KMS-11 (cell line): ENCODE data around the gene DUS3L.

ENCODE experiments used
- H2AFZ ChIP-seq: fragments of 200-600 bp; sonication (generic); 2 replicates; pipeline ENCODE4 v1.6.1; 2016; ENCODE audit warnings: antibody characterized with exemption, mixed run types, low read depth
- H3K27ac ChIP-seq: fragments of 200-600 bp; sonication (generic); 2 replicates; pipeline ENCODE4 v1.6.1; 2016; ENCODE audit warnings: mild to moderate bottlenecking, mixed run types
- H3K27me3 ChIP-seq: fragments of 200-600 bp; sonication (generic); 2 replicates; pipeline ENCODE4 v1.6.1; 2017; ENCODE audit warnings: mild to moderate bottlenecking, low read depth, mixed run types, moderate library complexity; ENCODE audit not compliant: insufficient read depth
- H3K36me3 ChIP-seq: fragments of 200-600 bp; sonication (generic); 2 replicates; pipeline ENCODE4 v1.6.1; 2017; ENCODE audit warnings: mild to moderate bottlenecking, mixed run types; ENCODE audit not compliant: insufficient read depth
- H3K4me1 ChIP-seq: fragments of 200-600 bp; sonication (generic); 2 replicates; pipeline ENCODE4 v1.6.1; 2016; ENCODE audit warnings: mild to moderate bottlenecking, low read depth, mixed run types; ENCODE audit not compliant: poor library complexity, severe bottlenecking
- H3K4me2 ChIP-seq: fragments of 200-600 bp; sonication (generic); 2 replicates; pipeline ENCODE4 v1.7.0; 2016; ENCODE audit warnings: mild to moderate bottlenecking, mixed run types
- H3K4me3 ChIP-seq: fragments of 200-600 bp; sonication (generic); IDR thresholded peaks from 2 replicates; pipeline ENCODE4 v1.6.1; 2017; ENCODE audit warnings: low read depth, low read length, mixed read lengths; ENCODE audit not compliant: insufficient read depth
- H3K79me2 ChIP-seq: fragments of 200-600 bp; sonication (generic); 2 replicates; pipeline ENCODE4 v1.6.1; 2016; ENCODE audit warnings: low read depth, mixed run types; ENCODE audit not compliant: insufficient read depth
- H3K9ac ChIP-seq: fragments of 200-600 bp; sonication (generic); 2 replicates; pipeline ENCODE4 v1.6.1; 2016; ENCODE audit warnings: mild to moderate bottlenecking, mixed run types
- H4K20me1 ChIP-seq: fragments of 200-600 bp; sonication (generic); 2 replicates; pipeline ENCODE4 v1.6.1; 2016; ENCODE audit warnings: mild to moderate bottlenecking, mixed run types; ENCODE audit not compliant: insufficient read depth
- TF ChIP-seq, protein P1 (sequence below): fragments of 200-600 bp; sonication (generic); conservative IDR thresholded peaks from 2 replicates; pipeline ENCODE4 v1.6.1; 2017; ENCODE audit warnings: low read depth, mild to moderate bottlenecking, antibody characterized with exemption, low read length, moderate library complexity, mixed read lengths

The DUS3L gene

DNA sequence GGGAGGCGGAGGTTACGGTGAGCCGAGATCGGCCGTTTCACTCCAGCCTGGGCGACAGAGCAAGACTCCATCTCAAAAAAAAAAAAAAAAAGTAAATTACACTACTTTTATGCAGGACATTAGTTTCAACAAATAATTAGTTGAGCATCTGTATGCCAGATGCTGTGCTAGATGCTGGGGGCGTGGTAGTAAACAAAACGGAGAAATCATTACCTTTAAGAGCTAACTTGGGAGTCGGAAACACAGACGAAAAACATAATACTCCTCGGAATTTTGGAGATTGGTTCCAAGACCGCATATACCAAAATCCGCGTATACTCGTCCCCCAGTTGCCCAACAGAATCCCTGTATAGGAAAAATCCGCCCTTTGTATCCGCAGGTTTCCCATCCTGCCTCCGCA lies 1.3 kb upstream of the DUS3L start:
- Histone ChIP-seq H4K20me1 (no peaks in the 10 kb centered on the region), H3K4me2 (no peak overlapping the region), H3K27me3 (no peaks in the 10 kb centered on the region), H3K36me3 (no peaks in the 10 kb centered on the region), H3K79me2 (no peaks in the 10 kb centered on the region), H3K9ac (no peak overlapping the region), H3K4me3 (no peak overlapping the region), H3K27ac (no peak overlapping the region), H3K4me1 (peaks cover 5% of the 10 kb centered on the region), H2AFZ (no peak overlapping the region)
- TF ChIP-seq, protein P1, sequence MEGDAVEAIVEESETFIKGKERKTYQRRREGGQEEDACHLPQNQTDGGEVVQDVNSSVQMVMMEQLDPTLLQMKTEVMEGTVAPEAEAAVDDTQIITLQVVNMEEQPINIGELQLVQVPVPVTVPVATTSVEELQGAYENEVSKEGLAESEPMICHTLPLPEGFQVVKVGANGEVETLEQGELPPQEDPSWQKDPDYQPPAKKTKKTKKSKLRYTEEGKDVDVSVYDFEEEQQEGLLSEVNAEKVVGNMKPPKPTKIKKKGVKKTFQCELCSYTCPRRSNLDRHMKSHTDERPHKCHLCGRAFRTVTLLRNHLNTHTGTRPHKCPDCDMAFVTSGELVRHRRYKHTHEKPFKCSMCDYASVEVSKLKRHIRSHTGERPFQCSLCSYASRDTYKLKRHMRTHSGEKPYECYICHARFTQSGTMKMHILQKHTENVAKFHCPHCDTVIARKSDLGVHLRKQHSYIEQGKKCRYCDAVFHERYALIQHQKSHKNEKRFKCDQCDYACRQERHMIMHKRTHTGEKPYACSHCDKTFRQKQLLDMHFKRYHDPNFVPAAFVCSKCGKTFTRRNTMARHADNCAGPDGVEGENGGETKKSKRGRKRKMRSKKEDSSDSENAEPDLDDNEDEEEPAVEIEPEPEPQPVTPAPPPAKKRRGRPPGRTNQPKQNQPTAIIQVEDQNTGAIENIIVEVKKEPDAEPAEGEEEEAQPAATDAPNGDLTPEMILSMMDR, result no peak

DNA sequence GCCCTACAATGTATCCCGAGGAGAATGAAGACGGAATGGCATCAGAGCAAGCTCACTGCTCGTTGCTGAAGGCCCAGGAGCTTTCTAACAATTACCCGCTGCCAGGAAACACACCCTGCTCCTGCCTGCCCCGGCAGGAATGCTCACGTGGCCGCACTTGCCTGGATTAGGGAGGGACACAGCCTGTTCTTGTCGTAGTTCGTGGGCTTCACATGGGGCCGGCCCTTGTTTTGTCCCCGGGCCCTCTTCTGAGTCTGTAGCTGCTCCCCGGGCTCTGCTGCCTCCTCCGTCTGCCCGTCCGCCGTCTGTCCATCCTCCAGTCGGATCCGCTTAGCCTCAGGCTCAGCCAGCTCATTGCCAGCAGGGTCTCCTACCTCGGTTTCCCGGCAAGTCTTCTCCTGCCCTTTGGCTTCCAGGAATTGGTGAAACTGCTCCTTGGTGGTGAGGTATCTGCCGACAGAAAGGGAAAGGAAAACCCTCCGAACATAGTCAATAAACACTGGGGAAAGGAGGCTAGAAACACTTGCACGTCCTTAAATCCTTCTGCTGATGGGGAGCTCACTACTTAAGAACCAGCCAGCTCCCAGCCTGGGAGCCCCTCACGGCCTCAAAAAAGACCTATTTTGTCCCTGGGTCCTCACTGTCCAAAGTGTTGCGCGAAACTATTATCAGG lies 941 bp downstream of the DUS3L start:
- Histone ChIP-seq H3K27me3 (no peaks in the 10 kb centered on the region), H3K9ac (no peak overlapping the region; the same call in 1 of the 2 replicates), H3K4me1 (peaks cover 5% of the 10 kb centered on the region), H3K4me2 (peak overlapping the region; percentile 71), H3K4me3 (no peak overlapping the region), H2AFZ (no peak overlapping the region; the same call in 1 of the 2 replicates), H3K79me2 (no peaks in the 10 kb centered on the region), H4K20me1 (no peaks in the 10 kb centered on the region), H3K36me3 (0 out of 2 replicates have a peak, but pooled peaks cover 4% of the 10 kb centered on the region), H3K27ac (no peak overlapping the region; the same call in 1 of the 2 replicates)
- TF ChIP-seq, protein P1, result no peak

DNA sequence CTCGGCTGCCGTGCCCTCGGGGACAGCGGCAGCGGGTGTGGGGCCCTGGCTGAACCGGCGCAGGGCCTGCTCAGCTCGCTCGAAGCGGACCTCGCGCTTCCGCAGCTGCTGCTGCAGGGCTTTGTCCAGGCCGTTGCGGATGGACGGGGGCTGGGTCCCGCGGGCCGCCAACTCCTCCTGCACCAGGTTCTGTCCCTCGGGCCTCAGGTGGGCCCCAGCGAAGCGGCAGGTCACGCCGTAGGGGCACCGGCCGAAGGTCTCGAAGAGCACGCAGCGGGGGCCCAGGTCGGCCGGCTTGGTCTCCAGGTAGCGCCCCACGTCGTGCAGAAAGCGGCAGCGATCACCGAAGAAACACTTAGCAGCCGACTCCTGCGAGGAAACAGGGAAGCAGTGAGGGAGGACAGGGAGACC lies 1.6 kb downstream of the DUS3L start:
- TF ChIP-seq, protein P1, result no peak
- H3K4me2 ChIP-seq, result no peak overlapping the region
- H3K36me3 ChIP-seq, result 0 out of 2 replicates have a peak, but pooled peaks cover 4% of the 10 kb centered on the region

DNA sequence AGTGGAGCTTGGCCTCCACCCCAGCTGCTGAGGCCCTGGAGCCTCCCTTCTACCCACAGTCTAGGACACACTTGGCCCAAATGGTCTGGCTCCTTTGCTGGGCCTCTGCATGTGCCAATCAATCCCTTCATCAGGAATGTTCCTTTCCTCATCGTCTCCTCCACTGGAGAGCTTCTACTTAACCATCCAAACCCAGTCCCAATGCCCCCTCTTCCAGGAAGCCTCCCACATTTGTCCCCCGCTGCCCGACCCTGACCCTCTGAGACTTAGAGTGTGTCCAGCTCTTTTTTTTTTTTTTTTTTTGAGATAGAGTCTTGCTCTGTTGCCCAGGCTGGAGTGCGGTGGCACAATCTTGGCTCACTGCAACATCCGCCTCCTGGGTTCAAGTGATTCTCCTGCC lies 2.5 kb downstream of the DUS3L start:
- Histone ChIP-seq H3K27ac (no peak overlapping the region), H3K36me3 (0 out of 2 replicates have a peak, but pooled peaks cover 4% of the 10 kb centered on the region), H2AFZ (no peak overlapping the region), H3K4me1 (peaks cover 5% of the 10 kb centered on the region), H3K4me2 (no peak overlapping the region), H4K20me1 (no peaks in the 10 kb centered on the region), H3K9ac (no peak overlapping the region), H3K27me3 (no peaks in the 10 kb centered on the region), H3K79me2 (no peaks in the 10 kb centered on the region), H3K4me3 (no peak overlapping the region)
- TF ChIP-seq, protein P1, result no peak

More for the DNA sequence above, 1.6 kb downstream of the DUS3L start:
- no peaks in the 10 kb centered on the region for H3K27me3 ChIP-seq
- H3K4me1 ChIP-seq, result peaks cover 5% of the 10 kb centered on the region
- no peak overlapping the region for H3K27ac ChIP-seq
- H3K9ac ChIP-seq, result no peak overlapping the region
- H2AFZ ChIP-seq, result no peak overlapping the region
- H4K20me1 ChIP-seq, result no peaks in the 10 kb centered on the region
- no peaks in the 10 kb centered on the region for H3K79me2 ChIP-seq
- H3K4me3 ChIP-seq, result no peak overlapping the region
